Stimulated activated CD8-positive, alpha-beta memory T cell treated with anti-CD3 and anti-CD28 coated beads, Interleukin-12 subunit alpha, Interleukin-12 subunit beta, amount 100 ng/mL, for 1 hour (primary cell): ENCODE results near the gene GPR132.
"Not testable (repeated sequence)": the region's sequence is repeated elsewhere in the genome, so short reads cannot be mapped to it uniquely, and the experiment has no call there.

ENCODE experiments used
- DNase-seq: peaks from one replicate; pipeline ENCODE4 v3.0.0-alpha.2; 2020; ENCODE audit warnings: low read depth

Gene GPR132

DNA sequence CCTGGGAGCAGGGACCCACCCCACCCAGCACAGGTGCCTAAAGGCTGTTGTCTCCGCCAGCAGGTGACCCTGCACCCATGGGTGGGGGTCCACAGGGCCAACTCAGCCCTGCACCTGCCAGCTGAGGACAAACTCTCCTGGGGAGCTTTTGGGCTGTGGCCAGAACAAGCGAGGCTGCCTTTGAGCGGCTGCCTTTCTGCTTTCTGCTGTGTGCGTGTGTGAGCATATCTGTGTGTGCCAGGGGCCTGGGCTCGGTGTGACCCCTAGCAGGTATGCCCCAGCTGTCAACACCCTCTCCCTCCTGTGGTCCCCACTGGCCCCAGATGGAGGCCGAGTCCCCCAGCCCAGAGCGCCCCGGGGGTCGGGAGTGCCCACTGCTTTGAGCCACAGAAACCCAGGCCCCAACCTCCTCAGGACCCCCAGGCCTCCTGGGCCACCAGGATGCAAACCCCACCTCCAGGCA lies 25.9 kb upstream of the GPR132 start:
- no peak for DNase-seq

- peak; percentile 78 for DNase-seq
Observed at GRCh38 chr14:105090493-105091053, 25.3 kb upstream of the GPR132 start.

GRCh38 chr14:105089746-105090492 lies 24.7 kb upstream of the GPR132 start:
- no peak for DNase-seq

GRCh38 chr14:105088812-105089745 lies 23.8 kb upstream of the GPR132 start:
- no peak for DNase-seq

DNA sequence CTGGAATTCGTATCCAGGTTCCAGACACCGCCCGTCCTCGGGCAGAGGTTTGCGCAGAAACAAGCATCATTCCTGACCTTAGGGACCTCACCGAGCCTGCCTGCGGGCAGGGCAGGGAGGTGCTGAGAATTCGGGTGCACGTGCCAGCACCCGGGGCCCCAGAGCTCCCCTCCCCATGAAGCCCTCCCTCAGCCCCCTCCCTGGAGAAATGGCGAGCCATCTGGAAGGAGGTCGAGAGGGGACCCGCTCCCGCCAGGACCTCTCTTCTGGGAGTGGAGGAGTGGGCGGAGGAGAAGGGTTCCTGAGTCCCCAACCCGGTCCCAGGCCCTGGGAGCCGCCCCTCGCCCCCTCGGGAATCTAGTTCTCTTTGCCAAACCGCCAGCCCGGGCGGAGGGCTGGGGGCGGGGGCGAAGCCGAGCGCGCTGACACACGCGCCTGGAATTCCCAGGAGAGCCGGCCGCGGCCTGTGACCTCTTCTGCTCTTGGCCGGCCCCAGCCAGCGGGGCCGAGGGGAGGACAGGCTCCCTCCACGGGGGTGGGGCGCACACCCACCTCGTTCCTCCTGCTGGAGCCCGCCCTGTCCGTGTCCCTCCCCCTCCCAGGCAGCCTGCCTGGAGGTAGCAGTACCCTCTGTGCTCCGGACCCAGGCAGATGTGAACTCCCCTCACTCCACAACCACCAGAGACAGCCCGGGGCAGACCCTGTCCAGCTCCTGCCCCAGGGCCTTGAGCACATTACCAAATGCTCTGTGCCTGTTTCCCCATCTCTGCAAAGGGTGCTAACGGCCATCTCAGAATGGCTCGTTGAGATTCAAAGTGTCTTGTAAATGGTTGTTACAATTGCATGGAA lies 23.0 kb upstream of the GPR132 start:
- DNase-seq, result no peak

DNA sequence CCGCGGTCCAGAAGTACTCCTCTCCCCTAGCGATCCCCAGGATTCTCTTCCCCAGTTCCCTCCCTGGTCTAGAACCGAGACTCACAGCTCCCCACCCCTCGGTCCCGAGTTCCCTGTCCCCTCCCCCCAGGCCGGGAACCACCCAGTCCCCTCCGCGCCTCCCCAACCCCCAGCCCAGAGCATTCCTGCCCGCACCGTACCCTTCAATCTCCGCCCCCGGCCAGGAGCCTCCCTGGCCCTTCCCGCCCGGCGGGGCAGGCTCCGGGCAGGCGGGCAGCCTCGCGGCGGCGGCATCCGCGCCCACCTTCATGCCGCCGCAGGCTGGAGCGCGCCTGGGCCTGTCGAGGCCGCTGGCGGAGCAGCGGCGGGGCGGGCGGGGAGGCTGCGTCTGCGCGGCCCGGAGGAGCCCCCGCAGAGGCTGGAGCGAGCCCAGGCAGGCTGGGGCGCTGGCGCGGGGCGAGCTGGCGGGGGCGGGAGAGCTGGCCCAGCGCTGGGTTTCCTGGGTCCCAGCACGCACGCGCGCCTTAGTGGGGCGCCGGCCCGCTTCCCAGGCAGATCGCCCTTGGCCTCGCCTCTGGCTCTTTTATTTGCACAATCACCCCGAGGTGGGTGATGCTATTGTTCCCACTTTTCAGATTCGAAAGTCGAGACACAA lies 22.2 kb upstream of the GPR132 start:
- no peak for DNase-seq

- peak; percentile 76 for DNase-seq
Observed at GRCh38 chr14:105086833-105087307, 21.6 kb upstream of the GPR132 start.

- no peak for DNase-seq
Observed at GRCh38 chr14:105085766-105086165, 20.5 kb upstream of the GPR132 start.

GRCh38 chr14:105084741-105085571 lies 19.7 kb upstream of the GPR132 start:
- DNase-seq, result no peak

GRCh38 chr14:105083926-105084685 lies 18.9 kb upstream of the GPR132 start:
- DNase-seq, result no peak

DNA sequence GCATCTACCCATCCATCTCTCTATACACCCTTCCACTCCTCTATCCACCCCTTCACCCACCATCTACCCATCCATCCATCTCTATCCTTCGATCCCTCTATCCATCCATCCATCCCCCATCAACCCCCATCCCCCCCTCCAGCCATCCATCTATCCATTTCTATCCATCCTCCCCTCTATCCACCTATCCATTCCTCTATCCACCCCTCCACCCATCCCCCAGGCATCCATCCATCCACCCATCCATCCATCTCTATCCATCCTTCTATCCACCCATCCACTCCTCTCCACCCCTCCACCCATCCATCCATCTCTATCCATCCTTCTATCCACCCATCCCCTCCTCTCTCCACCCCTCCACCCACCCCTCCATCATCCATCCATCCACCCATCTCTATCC lies 17.5 kb upstream of the GPR132 start:
- DNase-seq, result no peak

GRCh38 chr14:105081473-105081872 lies 16.2 kb upstream of the GPR132 start:
- not testable (repeated sequence) for DNase-seq

DNA sequence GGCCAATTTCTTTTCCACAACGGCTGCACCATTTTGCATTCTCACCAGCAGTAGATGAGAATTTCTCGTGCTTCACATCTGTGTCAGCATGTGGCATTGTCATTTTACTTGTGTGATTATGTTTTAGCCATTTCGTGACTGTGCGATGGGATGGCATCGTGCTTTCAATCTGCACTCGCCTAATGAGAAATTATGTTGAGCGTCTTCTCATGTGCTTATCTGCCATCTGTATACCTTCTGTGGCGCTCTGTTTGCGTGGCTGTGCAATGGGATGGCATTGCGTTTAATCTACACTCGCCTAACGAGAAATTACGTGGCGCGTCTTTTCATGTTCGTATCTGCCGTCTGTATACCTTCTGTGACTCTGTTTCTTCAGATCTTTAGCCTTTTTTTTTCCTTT lies 14.9 kb upstream of the GPR132 start:
- DNase-seq, result no peak

DNA sequence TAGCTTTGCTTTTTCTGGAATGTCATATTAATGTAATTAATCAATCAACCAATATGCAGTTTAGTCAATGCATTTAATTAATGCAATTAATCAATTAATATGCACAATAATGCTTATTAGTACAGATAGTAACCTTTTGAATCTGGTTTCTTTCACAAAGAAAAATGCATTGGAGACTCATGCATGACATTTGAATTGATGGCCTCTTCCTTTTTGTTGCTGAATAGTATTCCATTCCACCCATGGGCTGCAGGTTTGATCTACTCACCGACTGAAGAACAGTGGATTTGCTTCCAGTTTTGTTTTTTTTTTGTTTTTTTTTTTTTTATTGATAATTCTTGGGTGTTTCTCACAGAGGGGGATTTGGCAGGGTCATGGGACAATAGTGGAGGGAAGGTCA lies 13.1 kb upstream of the GPR132 start:
- DNase-seq, result no peak

DNA sequence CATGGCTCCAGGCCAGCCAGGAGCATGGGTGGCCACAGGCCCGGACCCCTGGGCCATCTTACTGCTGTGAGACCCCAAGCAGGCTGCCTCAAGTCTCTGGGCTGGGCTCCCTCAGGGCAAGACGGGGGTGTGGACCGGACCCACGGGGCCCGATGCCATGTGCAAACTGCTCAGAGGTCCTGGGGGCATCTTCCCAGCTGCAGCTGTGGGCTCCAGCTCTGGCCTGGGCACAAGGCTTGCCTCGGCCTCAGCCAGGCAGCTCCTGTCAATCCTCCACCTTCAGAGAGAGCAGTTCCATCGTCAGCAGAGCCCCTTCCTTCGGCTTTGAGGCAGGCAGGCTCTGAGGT lies 12.4 kb upstream of the GPR132 start:
- no peak for DNase-seq

DNA sequence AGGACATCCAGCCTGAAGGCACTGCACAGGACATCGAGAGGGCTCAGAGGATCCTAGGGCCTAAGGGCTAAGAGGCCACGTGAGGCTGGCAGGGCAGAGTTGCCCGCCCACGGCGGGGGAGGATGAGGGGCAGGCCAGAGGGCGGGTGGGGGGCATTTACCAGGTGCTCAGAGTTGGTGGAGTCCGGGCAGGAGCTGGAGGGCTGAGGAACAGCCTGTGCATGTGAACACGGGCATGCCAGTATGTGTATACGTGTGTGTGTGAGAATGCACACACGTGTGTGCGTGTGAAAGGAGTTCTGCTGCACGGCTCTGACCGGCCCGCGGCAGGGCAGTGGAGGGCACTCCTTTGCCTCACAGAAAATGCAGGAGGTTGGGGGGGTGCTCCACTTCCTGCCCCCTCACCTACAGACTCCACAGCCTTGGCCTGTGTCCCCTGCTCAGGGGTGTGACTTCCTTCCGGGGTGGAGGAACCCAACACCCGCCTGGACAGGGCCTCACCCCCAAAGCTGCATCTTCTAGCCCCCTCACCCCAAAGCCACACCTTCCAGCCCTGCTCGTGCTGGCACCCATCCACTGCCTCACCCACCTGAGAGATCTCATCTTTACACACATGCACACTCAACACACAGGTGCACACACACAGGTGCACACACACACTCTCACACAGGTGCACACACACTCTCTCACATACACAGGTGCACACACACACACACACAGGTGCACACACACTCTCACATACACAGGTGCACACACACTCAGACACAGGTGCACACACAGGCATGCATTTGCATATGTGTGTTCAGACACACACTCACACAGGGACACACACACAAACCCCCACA lies 11.8 kb upstream of the GPR132 start:
- DNase-seq, result no peak

DNA sequence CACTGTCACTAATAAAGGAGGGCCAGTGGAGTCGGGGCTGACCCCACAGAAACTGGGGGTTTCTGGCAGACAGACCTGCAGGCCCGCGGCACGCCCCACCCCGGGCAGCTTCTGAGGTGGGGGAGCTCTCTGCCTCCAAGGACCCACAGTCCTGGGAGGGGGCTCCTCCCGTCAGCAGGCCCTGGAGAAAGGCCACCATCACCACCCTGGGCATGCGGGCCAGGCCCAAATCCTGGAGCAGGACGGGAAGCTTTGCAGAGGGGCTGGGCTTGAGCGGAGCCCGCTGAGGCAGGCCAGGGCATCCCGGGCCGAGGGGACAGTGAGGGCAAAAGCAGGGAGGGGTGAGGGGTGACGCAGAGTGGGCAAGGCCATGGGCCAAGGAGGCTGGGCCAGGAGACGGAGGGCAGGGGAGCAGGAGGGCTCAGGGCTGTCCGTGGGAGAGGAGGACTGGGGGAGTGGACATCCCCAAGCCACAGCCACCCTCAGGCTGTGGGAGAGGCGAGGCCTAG lies 11.1 kb upstream of the GPR132 start:
- DNase-seq, result no peak
